ENCODE results near the gene SEMA3C. TPM values are rescaled to one million over a fixed set of nuclear protein-coding genes. Genes with fewer than 3 reads are reported as not detected.

SEMA3C gene
- total and polyA plus RNA-seq, 2 donors (not counting 3 experiments of a cell fraction or from before 2014, with no cell fraction given): 0.01 to 0.09 TPM

GRCh38 chr7:80818181-80818580 is 100.7 kb downstream of the SEMA3C start:
- ChIA-PET POLR2A (no interaction called here), CTCF (interaction anchor here (2.0 kb wide), 1 partner anchor 10 kb away, joined by 8 read pairs; no protein-coding TSS in a partner anchor)
- H3K27me3 ChIP-seq (ENCODE audit: control insufficient read depth in 2 of 2, insufficient read depth in 2 of 2, low read length in 2 of 2): no peaks in the 10 kb centered on the region
- TF ChIP-seq FOS (IDR thresholded peaks at IDR 0.05; ENCODE audit: borderline replicate concordance, insufficient read depth, low read length): no peak
- no peak overlapping the region for H3K4me2 ChIP-seq (ENCODE audit: insufficient read depth, low read length)
- no peaks in the 10 kb centered on the region for H4K20me1 ChIP-seq (replicated peaks; ENCODE audit: control insufficient read depth, extremely low read depth, insufficient read depth, low read length)
- no peak overlapping the region for H3K4me3 ChIP-seq (replicated peaks in 1 of 3; ENCODE audit: insufficient read depth in 1 of 3, low read depth in 1 of 3, low read length in 3 of 3)
- no peaks in the 10 kb centered on the region for H3K4me1 ChIP-seq (ENCODE audit: control insufficient read depth, extremely low read depth, insufficient read depth, low read length)
- no peak overlapping the region for H2AFZ ChIP-seq (ENCODE audit: low read depth, low read length)
- H3K79me2 ChIP-seq (ENCODE audit: control insufficient read depth, insufficient read depth, low read length): no peaks in the 10 kb centered on the region
- H3K27ac ChIP-seq (ENCODE audit: insufficient read depth, low read depth, low read length): no peak overlapping the region
- dilution Hi-C loops (cut with MboI; ENCODE audit: extremely low pct_ligation_motif_present, low sequenced_read_pairs) (no loop called here), intact Hi-C loops (cut with micrococcal nuclease) (no loop called here)
- DNase-seq (ENCODE audit: low read depth, low spot score): no peak
- H3K9me3 ChIP-seq (replicated peaks; ENCODE audit: control insufficient read depth, insufficient read depth, low read length): no peaks in the 10 kb centered on the region
- no peak overlapping the region for H3K9ac ChIP-seq (replicated peaks; ENCODE audit: extremely low read depth, insufficient read depth, low read length)
- H3K36me3 ChIP-seq (ENCODE audit: control insufficient read depth in 2 of 2, extremely low read depth in 1 of 2, insufficient read depth in 2 of 2, low read length in 2 of 2): no peaks in the 10 kb centered on the region
- BruUV-seq (replicated peaks): no TSS peak
- no peak for FAIRE-seq
- H3K9me1 ChIP-seq (replicated peaks; ENCODE audit: control insufficient read depth, extremely low read depth, insufficient read depth, low read length): no peaks in the 10 kb centered on the region

- H3K79me2 ChIP-seq (ENCODE audit: control insufficient read depth, insufficient read depth, low read length): no peaks in the 10 kb centered on the region
- H3K9me1 ChIP-seq (replicated peaks; ENCODE audit: control insufficient read depth, extremely low read depth, insufficient read depth, low read length): no peaks in the 10 kb centered on the region
- H3K36me3 ChIP-seq (ENCODE audit: control insufficient read depth in 2 of 2, extremely low read depth in 1 of 2, insufficient read depth in 2 of 2, low read length in 2 of 2): no peaks in the 10 kb centered on the region
- intact Hi-C loops (cut with micrococcal nuclease): no loop called here
- DNase-seq (ENCODE audit: low read depth, low spot score): no peak
- H3K27me3 ChIP-seq (ENCODE audit: control insufficient read depth in 2 of 2, insufficient read depth in 2 of 2, low read length in 2 of 2): no peaks in the 10 kb centered on the region
- H3K4me3 ChIP-seq (replicated peaks in 1 of 3; ENCODE audit: insufficient read depth in 1 of 3, low read depth in 1 of 3, low read length in 3 of 3): no peak overlapping the region
- no peaks in the 10 kb centered on the region for H3K9me3 ChIP-seq (replicated peaks; ENCODE audit: control insufficient read depth, insufficient read depth, low read length)
- no peaks in the 10 kb centered on the region for H3K4me1 ChIP-seq (ENCODE audit: control insufficient read depth, extremely low read depth, insufficient read depth, low read length)
- no peak overlapping the region for H2AFZ ChIP-seq (ENCODE audit: low read depth, low read length)
- dilution Hi-C loops (cut with MboI; ENCODE audit: extremely low pct_ligation_motif_present, low sequenced_read_pairs): no loop called here
- CTCF ChIA-PET: interaction anchor here (1.3 to 2.0 kb wide), 3 partner anchors 12 to 640 kb away, joined by 4 to 8 read pairs (median 4); no protein-coding TSS in a partner anchor
- H3K4me2 ChIP-seq (ENCODE audit: insufficient read depth, low read length): no peak overlapping the region
- POLR2A ChIA-PET: no interaction called here
- no peak overlapping the region for H3K9ac ChIP-seq (replicated peaks; ENCODE audit: extremely low read depth, insufficient read depth, low read length)
- no peak overlapping the region for H3K27ac ChIP-seq (ENCODE audit: insufficient read depth, low read depth, low read length)
- TF ChIP-seq POLR2AphosphoS5 (IDR thresholded peaks at IDR 0.05; ENCODE audit: insufficient read depth, low read depth, low read length): no peak
- TF ChIP-seq JUN (IDR thresholded peaks at IDR 0.05; ENCODE audit: borderline replicate concordance, insufficient read depth, insufficient read length, low read depth): no peak
- TF ChIP-seq POLR2A (IDR thresholded peaks at IDR 0.05; ENCODE audit: low read depth, low read length): no peak
- no peak for TF ChIP-seq FOS (IDR thresholded peaks at IDR 0.05; ENCODE audit: borderline replicate concordance, insufficient read depth, low read length)
- no peak for TF ChIP-seq GATA2 (IDR thresholded peaks at IDR 0.05; ENCODE audit: insufficient read depth, insufficient read length, low read depth, low read length)
- FAIRE-seq: no peak
- H4K20me1 ChIP-seq (replicated peaks; ENCODE audit: control insufficient read depth, extremely low read depth, insufficient read depth, low read length): no peaks in the 10 kb centered on the region
- BruUV-seq (replicated peaks): no TSS peak
Observed at GRCh38 chr7:80816806-80817205, 102.0 kb downstream of the SEMA3C start.
